Activated CD8-positive, alpha-beta T cell treated with anti-CD3 and anti-CD28 coated beads for 36 hours (primary cell): ENCODE measurements around the gene EHBP1. TPM values are rescaled to one million over a fixed set of nuclear protein-coding genes. Genes with fewer than 3 reads are reported as not detected.

Experiments
- ATAC-seq: fragments of 200-7000 bp; cut with Tn5 transposase; one replicate; pipeline ENCODE4 v1.10.0; 2021; ENCODE audit warnings: mild to moderate bottlenecking, moderate library complexity
- CTCF ChIA-PET: fragments of 350-600 bp; sonication (Branson Sonifier 250); formaldehyde crosslinking; loops from one replicate; lab custom pipeline; 2021; ENCODE audit warnings: antibody characterized with exemption; lab: Charles Lee
- POLR2A ChIA-PET: fragments of 350-600 bp; sonication (Branson Sonifier 250); formaldehyde crosslinking; loops from one replicate; lab custom pipeline; 2021; ENCODE audit warnings: antibody characterized with exemption; lab: Charles Lee
- DNase-seq: peaks from one replicate; pipeline ENCODE4 v3.0.0-alpha.2; 2020
- H3K27ac Mint-ChIP-seq: one replicate; pipeline ENCODE4 v1.8.0; 2021; ENCODE audit warnings: mild to moderate bottlenecking, mixed read lengths
- H3K27me3 Mint-ChIP-seq: one replicate; pipeline ENCODE4 v1.8.0; 2021; ENCODE audit warnings: mixed read lengths
- H3K36me3 Mint-ChIP-seq: one replicate; pipeline ENCODE4 v1.8.0; 2021; ENCODE audit warnings: low read depth, mixed read lengths
- H3K4me1 Mint-ChIP-seq: one replicate; pipeline ENCODE4 v1.8.0; 2021; ENCODE audit warnings: low read depth, mixed read lengths
- H3K4me3 Mint-ChIP-seq: one replicate; pipeline ENCODE4 v1.8.0; 2021; ENCODE audit warnings: mild to moderate bottlenecking, moderate library complexity, mixed read lengths
- H3K9me3 Mint-ChIP-seq: one replicate; pipeline ENCODE4 v1.8.0; 2021; ENCODE audit warnings: mixed read lengths
- CTCF ChIP-seq: fragments of 200-600 bp; IDR thresholded peaks from one replicate; pipeline ENCODE4 v1.8.0; 2022; ENCODE audit warnings: antibody characterized with exemption, mild to moderate bottlenecking
- intact Hi-C: fragments of 100-400 bp; cut with micrococcal nuclease; formaldehyde crosslinking; loops from one replicate; pipeline ENCODE4 v1.10.0; 2022
- total RNA-seq, 2 experiments: library from RNA; stranded (reverse); gene quantifications; one replicate each; pipeline ENCODE4 v1.2.3, GENCODE V29; 2021

The EHBP1 gene
- total RNA-seq, 2 experiments from 2014 or later: 24.1 to 24.3 TPM

DNA sequence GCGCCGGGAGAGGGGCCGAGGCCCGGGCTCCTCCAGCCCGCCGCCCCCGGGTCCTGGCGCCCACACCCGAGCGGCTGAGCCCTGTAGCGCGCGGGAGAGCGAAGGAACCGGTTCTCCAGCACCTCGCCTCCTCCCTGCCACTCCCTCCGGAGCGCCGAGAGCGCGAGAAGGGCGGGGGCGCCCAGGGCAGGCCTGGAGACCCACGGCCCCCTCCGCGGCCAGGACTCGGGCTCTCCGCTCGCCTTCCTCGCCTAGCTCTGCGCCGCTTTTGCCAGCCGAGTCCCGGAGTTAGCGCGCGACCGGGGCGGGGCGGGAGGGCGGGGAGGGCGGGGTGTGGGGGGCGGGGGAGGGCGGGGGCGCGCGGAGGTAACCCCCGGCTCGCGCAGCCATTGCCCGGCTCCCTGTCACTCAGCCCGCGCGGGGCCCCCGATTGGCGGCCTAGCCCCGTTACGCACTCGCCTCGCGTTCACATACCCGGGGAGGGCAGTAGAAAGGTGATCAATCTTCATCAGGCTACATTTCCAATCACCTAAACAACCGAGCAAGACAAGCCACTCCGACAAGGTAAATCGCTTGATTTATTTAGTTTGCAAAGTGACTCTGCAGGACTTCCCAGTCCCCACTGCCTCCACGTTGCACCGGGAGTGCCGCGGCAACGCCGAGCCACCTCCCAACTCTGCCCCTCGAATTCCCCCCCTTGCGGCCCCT lies 345.0 kb downstream of the EHBP1 start, which contains the start of gene OTX1:
TSS of gene OTX1 (plus strand) at position 497 of the 708 bp plus-strand sequence. CDS start 2,161 bp downstream, outside the sequence.
- Mint-ChIP-seq H3K27ac (no peak within 1 kb of the TSS), H3K36me3 (peaks cover 6% of the 10 kb centered on the region), H3K9me3 (no peaks in the 10 kb centered on the region), H3K4me1 (peaks cover 56% of the 10 kb centered on the region), H3K4me3 (peak within 1 kb of the TSS; percentile 68), H3K27me3 (peaks cover 84% of the 10 kb centered on the region)
- peak; percentile 79 for DNase-seq
- peak; percentile 79 for ATAC-seq
- no peak for TF ChIP-seq CTCF
- intact Hi-C loops: no loop called here
- ChIA-PET POLR2A (no interaction called here), CTCF (no interaction called here)

GRCh38 chr2:63051042-63051794 lies 345.7 kb downstream of the EHBP1 start:
- peaks cover 85% of the 10 kb centered on the region for H3K27me3 Mint-ChIP-seq
- H3K36me3 Mint-ChIP-seq: no peaks in the 10 kb centered on the region
- CTCF ChIA-PET: no interaction called here
- POLR2A ChIA-PET: interaction anchor here (0.6 kb wide), 1 partner anchor 510 kb away, joined by 3 read pairs; no protein-coding TSS in a partner anchor
- H3K9me3 Mint-ChIP-seq: no peaks in the 10 kb centered on the region
- peaks cover 63% of the 10 kb centered on the region for H3K4me1 Mint-ChIP-seq
- ATAC-seq (no peak), DNase-seq (peak; percentile 24)
- H3K4me3 Mint-ChIP-seq: peak overlapping the region; percentile 65
- no peak for TF ChIP-seq CTCF
- intact Hi-C loops: no loop called here
- no peak overlapping the region for H3K27ac Mint-ChIP-seq

DNA sequence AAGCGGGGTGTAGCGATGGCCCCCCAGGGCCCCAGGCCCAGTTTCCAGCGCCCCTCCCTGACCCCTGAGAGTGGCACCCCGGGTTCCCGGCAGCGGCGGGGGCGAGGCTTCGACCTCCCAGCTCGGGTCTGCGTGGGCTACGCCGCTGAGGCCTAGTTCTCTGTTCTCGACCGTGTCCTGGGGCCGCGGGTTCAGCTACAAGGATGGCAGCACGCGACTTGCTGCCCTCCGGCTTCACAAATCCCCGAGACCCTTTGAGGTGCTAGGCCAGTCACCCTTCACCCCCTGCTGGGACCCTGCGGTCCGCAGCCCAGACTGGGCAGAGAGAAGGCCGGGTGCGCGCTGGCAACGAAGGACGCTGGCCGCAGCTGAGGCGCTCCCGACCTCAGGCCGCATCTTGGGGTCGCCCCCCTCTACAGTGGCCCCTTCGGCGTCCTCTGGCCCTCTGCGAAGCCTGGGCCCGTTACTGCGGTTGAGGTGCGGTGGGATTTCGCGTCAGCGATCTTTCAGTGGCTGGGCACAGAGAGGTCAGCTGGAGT lies 346.4 kb downstream of the EHBP1 start:
- Mint-ChIP-seq H3K4me1 (peaks cover 64% of the 10 kb centered on the region), H3K4me3 (no peak overlapping the region), H3K27ac (no peak overlapping the region), H3K36me3 (no peaks in the 10 kb centered on the region), H3K27me3 (peaks cover 85% of the 10 kb centered on the region), H3K9me3 (no peaks in the 10 kb centered on the region)
- CTCF ChIA-PET: no interaction called here
- TF ChIP-seq CTCF: no peak
- intact Hi-C loops: no loop called here
- no peak for DNase-seq
- no peak for ATAC-seq
- POLR2A ChIA-PET: interaction anchor here (0.6 kb wide), 2 partner anchors 315 to 509 kb away, joined by 3 to 4 read pairs; no protein-coding TSS in a partner anchor

DNA sequence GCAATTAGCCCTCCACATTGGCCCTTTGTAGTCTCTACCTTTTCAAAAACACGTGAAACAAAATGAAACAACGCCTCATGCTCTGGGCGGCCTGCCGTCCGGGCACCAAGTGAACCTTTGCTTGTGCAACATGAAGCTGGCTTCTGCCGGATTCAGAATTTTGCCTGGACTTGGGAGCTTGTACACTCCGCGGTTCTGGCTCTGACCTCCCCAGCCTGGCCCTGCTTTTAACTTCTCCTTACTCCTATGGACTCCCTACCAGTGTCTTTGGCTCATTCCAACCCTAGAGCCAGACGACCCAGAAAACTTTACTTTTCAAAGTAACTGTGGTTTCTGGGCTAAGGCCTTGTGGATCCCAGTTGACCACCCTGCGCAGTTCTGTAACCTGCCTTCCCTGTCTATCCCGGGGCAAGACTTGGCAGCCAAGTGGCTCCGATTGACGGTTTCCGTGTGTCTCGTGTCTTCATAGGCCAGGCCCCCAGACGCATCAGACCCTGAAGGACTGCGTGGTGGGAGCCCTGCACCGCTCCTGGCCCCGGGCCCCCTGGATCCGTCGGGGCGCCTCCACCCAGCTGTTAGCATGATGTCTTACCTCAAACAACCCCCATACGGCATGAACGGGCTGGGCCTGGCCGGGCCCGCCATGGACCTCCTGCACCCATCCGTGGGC lies 347.0 kb downstream of the EHBP1 start:
- POLR2A ChIA-PET: interaction anchor here (0.6 kb wide), 1 partner anchor 315 kb away, joined by 4 read pairs; no protein-coding TSS in a partner anchor
- TF ChIP-seq CTCF: no peak
- Mint-ChIP-seq H3K4me3 (no peak overlapping the region), H3K27ac (no peak overlapping the region), H3K36me3 (no peaks in the 10 kb centered on the region), H3K9me3 (no peaks in the 10 kb centered on the region), H3K27me3 (peaks cover 85% of the 10 kb centered on the region), H3K4me1 (peaks cover 63% of the 10 kb centered on the region)
- intact Hi-C loops: no loop called here
- DNase-seq (peak; percentile 4), ATAC-seq (no peak)
- CTCF ChIA-PET: interaction anchor here (0.6 to 1.2 kb wide), 2 partner anchors 10 to 423 kb away, joined by 3 to 4 read pairs; no protein-coding TSS in a partner anchor
